Measurements from ENCODE around the gene TENT5C.

The TENT5C gene

DNA sequence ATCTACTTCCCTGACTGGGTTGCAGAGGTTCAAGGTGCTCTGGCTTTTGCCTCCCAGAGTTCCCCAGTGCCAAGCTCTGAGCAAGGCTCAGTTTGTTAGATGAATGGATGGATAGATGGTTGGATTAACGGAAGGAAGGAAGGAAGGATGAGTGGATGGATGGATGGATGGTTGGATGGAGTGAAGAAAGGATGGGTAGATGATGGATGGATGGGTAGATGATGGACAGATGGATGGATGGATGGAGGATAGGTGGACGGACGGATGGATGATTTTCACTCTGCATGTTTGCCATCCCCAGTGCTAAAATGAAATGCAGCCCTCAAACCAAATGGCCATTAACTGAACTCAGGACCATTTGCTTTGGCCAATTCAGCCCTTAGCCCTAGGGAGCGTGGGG lies 27.4 kb upstream of the TENT5C start:
- DNase-seq (ENCODE audit: low read depth), result no peak
- TF ChIP-seq, protein P1, sequence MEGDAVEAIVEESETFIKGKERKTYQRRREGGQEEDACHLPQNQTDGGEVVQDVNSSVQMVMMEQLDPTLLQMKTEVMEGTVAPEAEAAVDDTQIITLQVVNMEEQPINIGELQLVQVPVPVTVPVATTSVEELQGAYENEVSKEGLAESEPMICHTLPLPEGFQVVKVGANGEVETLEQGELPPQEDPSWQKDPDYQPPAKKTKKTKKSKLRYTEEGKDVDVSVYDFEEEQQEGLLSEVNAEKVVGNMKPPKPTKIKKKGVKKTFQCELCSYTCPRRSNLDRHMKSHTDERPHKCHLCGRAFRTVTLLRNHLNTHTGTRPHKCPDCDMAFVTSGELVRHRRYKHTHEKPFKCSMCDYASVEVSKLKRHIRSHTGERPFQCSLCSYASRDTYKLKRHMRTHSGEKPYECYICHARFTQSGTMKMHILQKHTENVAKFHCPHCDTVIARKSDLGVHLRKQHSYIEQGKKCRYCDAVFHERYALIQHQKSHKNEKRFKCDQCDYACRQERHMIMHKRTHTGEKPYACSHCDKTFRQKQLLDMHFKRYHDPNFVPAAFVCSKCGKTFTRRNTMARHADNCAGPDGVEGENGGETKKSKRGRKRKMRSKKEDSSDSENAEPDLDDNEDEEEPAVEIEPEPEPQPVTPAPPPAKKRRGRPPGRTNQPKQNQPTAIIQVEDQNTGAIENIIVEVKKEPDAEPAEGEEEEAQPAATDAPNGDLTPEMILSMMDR (conservative IDR thresholded peaks at IDR 0.05; ENCODE audit: low read length), result no peak
- no peak overlapping the region for H3K4me3 ChIP-seq (ENCODE audit: low read length)

DNA sequence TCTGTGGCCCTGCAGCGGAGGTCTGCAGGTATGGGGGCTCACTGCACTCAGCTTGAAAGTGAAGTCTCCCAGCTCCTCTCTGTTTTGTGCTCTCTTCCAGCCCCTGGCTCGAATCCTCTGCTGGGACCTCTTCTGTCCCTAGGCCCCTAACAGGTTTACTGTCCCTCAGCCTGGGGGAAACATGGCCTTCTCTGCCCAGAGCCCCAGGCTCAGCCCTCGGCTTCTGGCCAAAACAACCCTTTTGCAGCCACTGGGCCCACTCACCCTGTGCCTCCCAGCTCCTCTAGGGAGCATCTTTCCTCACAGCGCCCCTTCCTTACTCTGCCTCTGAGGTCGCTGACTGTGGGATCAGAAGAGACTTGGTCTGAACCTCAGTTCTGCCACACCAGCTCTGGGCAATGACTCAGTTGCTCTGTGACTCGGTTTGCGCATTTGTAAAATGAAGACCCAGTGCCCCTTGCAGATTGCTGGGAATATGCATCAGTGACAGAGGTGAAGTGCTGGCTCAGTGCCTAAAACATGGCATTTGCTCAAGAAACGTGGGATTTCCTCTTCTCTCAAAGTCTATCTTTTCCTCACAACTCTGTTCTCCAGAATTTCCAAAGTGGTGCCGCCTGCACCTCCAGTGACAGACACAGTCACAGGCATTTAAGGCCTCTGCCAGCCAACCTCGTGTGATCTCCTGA lies 26.5 kb upstream of the TENT5C start:
- TF ChIP-seq, protein P1 (conservative IDR thresholded peaks at IDR 0.05; ENCODE audit: low read length), result no peak
- H3K4me3 ChIP-seq (ENCODE audit: low read length), result no peak overlapping the region
- no peak for DNase-seq (ENCODE audit: low read depth)

DNA sequence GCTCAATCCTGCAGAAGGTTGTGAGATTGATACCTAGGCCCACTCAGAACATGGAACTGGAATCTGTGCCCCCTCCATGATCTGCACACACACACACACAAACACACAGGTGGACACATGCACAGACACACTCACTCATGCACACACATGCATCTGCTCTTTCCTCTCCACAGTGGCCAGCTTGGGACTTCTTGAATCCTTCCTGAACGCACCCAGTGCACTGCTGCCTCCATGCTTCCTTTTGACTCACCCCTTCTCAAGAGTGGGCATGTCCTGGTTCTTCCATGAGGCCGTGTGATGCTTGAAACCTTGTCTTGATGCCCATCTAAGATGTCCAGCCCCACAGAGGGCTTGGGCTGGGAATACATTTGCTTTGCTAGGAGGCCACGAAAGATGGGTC lies 25.4 kb upstream of the TENT5C start:
- no peak for DNase-seq (ENCODE audit: low read depth)
- TF ChIP-seq, protein P1 (conservative IDR thresholded peaks at IDR 0.05; ENCODE audit: low read length), result no peak

DNA sequence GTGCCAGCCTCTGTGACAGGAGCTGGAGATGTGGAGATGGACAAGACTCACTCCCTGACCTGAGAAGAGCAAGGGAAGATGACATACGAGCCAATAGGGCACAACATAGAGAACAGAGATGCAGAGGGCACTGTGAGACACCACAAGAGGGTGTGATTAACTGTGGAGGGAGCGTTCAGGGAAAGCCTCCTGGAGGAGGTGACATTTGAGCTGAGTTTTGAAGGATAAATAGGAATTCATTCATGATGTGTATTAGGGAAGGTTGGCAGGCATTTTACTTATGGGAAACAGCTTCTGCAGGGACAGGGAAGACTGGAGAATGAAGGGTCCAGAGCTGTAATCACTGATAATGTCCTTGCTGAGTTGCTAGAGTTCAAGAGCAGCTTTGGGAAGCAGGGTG lies 25.0 kb upstream of the TENT5C start:
- DNase-seq (ENCODE audit: low read depth), result no peak

More for the DNA sequence above, 25.4 kb upstream of the TENT5C start:
- H3K4me3 ChIP-seq (ENCODE audit: low read length), result no peak overlapping the region

DNA sequence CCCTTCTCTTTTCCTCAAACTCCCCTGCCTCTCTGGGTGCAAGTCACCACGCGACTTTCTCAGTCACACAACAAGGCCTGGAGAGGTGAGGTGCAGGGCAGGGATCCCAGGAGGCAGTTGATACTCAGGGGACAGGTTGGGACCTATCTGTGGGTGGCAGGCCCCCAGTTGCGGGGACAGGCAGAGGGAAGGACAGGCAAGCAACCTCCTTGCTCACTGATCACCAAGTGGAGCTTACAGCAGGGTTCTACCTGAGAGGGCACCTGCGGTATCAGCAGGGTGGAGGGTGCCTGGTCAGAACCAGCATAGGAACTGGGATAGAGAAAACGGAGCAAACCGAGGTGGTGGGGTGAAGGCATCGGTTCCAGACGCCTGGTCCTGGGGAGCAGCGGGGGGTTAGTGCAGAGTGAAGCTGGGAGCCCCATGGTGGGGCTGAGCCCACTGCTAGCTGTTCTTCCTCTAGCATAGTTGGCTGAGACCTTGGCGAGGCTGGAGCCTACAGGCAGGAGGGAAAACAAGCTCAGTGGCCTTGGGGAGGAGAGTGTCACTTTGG lies 24.4 kb upstream of the TENT5C start:
- TF ChIP-seq, protein P1 (conservative IDR thresholded peaks at IDR 0.05; ENCODE audit: low read length), result no peak
- no peak overlapping the region for H3K4me3 ChIP-seq (ENCODE audit: low read length)
- no peak for DNase-seq (ENCODE audit: low read depth)

More for the DNA sequence above, 25.0 kb upstream of the TENT5C start:
- no peak overlapping the region for H3K4me3 ChIP-seq (ENCODE audit: low read length)
- TF ChIP-seq, protein P1 (conservative IDR thresholded peaks at IDR 0.05; ENCODE audit: low read length), result no peak

DNA sequence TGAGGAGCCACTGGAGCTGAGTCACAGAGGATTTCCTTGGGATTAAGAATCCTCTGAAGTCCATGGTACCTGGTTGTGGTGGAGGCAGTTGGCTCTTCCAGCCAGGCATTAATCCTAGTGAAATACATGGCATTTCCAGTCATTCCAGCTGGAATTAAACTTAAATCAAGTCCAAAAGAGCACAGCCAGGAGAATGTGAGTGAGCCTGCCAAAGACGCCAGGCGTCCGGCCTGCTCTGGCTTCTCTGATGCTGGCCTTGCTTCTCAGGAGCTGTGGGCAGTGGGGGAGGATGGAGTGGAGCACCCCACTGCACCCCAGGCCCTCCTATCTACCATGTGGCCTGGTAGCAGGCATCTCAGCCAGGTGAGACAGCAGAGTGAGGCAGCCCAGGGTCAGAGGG lies 23.4 kb upstream of the TENT5C start:
- H3K4me3 ChIP-seq (ENCODE audit: low read length), result no peak overlapping the region
- peak; percentile 4 for DNase-seq (ENCODE audit: low read depth)
- TF ChIP-seq, protein P1 (conservative IDR thresholded peaks at IDR 0.05; ENCODE audit: low read length), result no peak

DNA sequence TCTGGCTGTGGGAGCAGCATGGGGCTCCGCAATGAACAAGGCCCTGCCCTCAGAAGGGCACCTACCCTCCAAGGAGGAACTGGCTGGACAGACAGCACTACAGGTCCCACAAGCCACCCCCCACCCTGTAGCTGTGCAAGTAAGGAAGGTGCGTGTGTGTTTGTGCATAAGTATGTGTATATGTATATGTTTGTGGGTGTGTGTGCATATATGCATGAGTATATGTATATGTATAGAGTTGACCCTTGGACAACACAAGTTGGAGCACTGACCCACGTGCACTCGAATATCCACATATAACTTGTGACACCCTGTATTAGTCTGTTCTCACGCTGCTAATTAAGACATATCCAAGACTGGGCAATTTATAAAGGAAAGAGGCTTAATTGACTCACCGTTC lies 22.6 kb upstream of the TENT5C start:
- H3K4me3 ChIP-seq (ENCODE audit: low read length), result no peak overlapping the region
- DNase-seq (ENCODE audit: low read depth), result no peak
- TF ChIP-seq, protein P1 (conservative IDR thresholded peaks at IDR 0.05; ENCODE audit: low read length), result no peak

Data from AG10803 (cell line).